ENCODE data around the gene LRRC27. TPM values are rescaled to one million over a fixed set of nuclear protein-coding genes. Genes with fewer than 3 reads are reported as not detected.
A peak's percentile ranks its signal among the peaks of the same experiment; 100 is the strongest.
"Not testable (repeated sequence)": the region's sequence is repeated elsewhere in the genome, so short reads cannot be mapped to it uniquely, and the experiment has no call there.

The LRRC27 gene
- total RNA-seq, 1 donor: 13.4 TPM

GRCh38 chr10:132384618-132385388 lies 52.8 kb downstream of the LRRC27 start:
- no peaks in the 10 kb centered on the region for H4K20me1 ChIP-seq (ENCODE audit: insufficient read depth, low read length)
- TF ChIP-seq, protein P1, sequence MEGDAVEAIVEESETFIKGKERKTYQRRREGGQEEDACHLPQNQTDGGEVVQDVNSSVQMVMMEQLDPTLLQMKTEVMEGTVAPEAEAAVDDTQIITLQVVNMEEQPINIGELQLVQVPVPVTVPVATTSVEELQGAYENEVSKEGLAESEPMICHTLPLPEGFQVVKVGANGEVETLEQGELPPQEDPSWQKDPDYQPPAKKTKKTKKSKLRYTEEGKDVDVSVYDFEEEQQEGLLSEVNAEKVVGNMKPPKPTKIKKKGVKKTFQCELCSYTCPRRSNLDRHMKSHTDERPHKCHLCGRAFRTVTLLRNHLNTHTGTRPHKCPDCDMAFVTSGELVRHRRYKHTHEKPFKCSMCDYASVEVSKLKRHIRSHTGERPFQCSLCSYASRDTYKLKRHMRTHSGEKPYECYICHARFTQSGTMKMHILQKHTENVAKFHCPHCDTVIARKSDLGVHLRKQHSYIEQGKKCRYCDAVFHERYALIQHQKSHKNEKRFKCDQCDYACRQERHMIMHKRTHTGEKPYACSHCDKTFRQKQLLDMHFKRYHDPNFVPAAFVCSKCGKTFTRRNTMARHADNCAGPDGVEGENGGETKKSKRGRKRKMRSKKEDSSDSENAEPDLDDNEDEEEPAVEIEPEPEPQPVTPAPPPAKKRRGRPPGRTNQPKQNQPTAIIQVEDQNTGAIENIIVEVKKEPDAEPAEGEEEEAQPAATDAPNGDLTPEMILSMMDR (IDR thresholded peaks at IDR 0.05; ENCODE audit: extremely low read depth, low read depth, low read length): no peak
- no peaks in the 10 kb centered on the region for H3K36me3 ChIP-seq (ENCODE audit: insufficient read depth, low read length)
- H3K9me3 ChIP-seq (ENCODE audit: low read depth, low read length): no peaks in the 10 kb centered on the region
- H3K4me2 ChIP-seq (ENCODE audit: insufficient read depth, low read length): no peak overlapping the region
- peak; percentile 89 for DNase-seq (ENCODE audit: insufficient read length, low spot score, missing footprints)
- H3K27me3 ChIP-seq (ENCODE audit: insufficient read depth, low read length): no peaks in the 10 kb centered on the region
- no peaks in the 10 kb centered on the region for H3K79me2 ChIP-seq (ENCODE audit: insufficient read depth, low read length)
- H2AFZ ChIP-seq (ENCODE audit: low read length): no peak overlapping the region
- no peak overlapping the region for H3K4me3 ChIP-seq (ENCODE audit: insufficient read depth, low read length)
- no peak overlapping the region for H3K27ac ChIP-seq (ENCODE audit: low read depth, low read length)
- no peaks in the 10 kb centered on the region for H3K4me1 ChIP-seq (ENCODE audit: insufficient read depth, low read length)

GRCh38 chr10:132385389-132385667 lies 53.3 kb downstream of the LRRC27 start:
- Histone ChIP-seq H3K9me3 (ENCODE audit: low read depth, low read length) (no peaks in the 10 kb centered on the region), H3K79me2 (ENCODE audit: insufficient read depth, low read length) (no peaks in the 10 kb centered on the region), H3K4me2 (ENCODE audit: insufficient read depth, low read length) (no peak overlapping the region), H3K27ac (ENCODE audit: low read depth, low read length) (no peak overlapping the region), H3K4me3 (ENCODE audit: insufficient read depth, low read length) (no peak overlapping the region), H3K27me3 (ENCODE audit: insufficient read depth, low read length) (no peaks in the 10 kb centered on the region), H2AFZ (ENCODE audit: low read length) (no peak overlapping the region), H3K4me1 (ENCODE audit: insufficient read depth, low read length) (no peaks in the 10 kb centered on the region), H3K36me3 (ENCODE audit: insufficient read depth, low read length) (no peaks in the 10 kb centered on the region), H4K20me1 (ENCODE audit: insufficient read depth, low read length) (no peaks in the 10 kb centered on the region)
- TF ChIP-seq, protein P1 (IDR thresholded peaks at IDR 0.05; ENCODE audit: extremely low read depth, low read depth, low read length): no peak
- DNase-seq (ENCODE audit: insufficient read length, low spot score, missing footprints): no peak

DNA sequence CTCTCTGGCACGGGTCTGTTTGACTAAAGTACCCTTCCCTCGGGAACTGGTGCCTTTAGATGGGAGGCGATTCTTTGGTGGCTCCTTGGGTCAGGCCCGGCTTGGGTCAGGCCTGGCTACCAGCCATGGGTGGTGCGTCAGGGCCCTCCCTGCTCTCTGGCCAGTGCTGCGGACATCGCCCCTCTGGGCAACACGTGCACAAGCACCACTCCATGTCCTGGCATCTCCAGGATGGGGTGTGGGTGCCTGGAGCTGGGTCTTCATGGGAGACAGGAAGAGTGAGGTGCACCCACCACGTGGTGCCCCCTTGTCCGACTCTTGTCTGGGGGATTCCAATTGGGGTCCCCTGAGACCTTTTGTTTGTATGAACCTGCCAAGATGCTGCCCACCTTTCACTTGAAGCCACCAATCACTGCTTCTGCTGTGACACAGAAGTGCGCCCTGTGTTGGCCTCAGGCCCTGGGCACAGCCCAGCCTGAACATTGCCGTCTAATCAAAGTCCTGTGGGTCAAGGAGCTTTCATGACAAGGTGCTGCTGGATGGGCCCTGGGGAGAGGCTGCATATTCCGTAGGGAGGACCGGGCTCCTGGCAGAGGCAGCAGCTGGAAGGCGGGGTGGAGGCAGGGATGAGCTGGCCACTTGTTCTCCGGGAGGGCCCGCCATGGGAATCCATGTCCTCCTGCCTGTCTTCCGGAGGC lies 53.9 kb downstream of the LRRC27 start:
- Histone ChIP-seq H3K79me2 (ENCODE audit: insufficient read depth, low read length) (no peaks in the 10 kb centered on the region), H2AFZ (ENCODE audit: low read length) (no peak overlapping the region), H4K20me1 (ENCODE audit: insufficient read depth, low read length) (no peaks in the 10 kb centered on the region), H3K4me1 (ENCODE audit: insufficient read depth, low read length) (no peaks in the 10 kb centered on the region), H3K27ac (ENCODE audit: low read depth, low read length) (no peak overlapping the region), H3K4me3 (ENCODE audit: insufficient read depth, low read length) (no peak overlapping the region), H3K4me2 (ENCODE audit: insufficient read depth, low read length) (no peak overlapping the region), H3K36me3 (ENCODE audit: insufficient read depth, low read length) (no peaks in the 10 kb centered on the region), H3K9me3 (ENCODE audit: low read depth, low read length) (no peaks in the 10 kb centered on the region), H3K27me3 (ENCODE audit: insufficient read depth, low read length) (no peaks in the 10 kb centered on the region)
- TF ChIP-seq, protein P1 (IDR thresholded peaks at IDR 0.05; ENCODE audit: extremely low read depth, low read depth, low read length): no peak
- peak; percentile 71 for DNase-seq (ENCODE audit: insufficient read length, low spot score, missing footprints)

DNA sequence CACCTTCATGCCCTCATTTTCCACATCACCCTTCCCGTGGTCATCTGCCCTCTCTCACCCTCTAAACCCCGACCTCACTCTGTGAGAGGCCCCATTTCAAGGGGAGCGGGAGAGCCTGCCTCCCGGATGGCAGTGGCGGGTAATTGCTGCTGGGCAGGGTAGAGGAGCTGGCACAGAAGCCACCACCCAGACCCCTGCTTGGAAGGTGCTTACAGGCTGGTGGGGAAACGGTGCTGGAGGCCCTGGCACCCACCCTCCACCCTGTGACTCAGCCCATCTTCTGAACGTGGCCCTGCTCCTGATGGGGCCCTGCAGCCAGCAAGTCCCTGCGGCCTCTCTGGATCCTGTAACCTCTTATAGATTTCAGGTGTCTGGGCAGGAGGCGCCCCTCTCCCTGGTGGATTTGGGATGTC lies 54.4 kb downstream of the LRRC27 start:
- Histone ChIP-seq H2AFZ (ENCODE audit: low read length) (no peak overlapping the region), H3K36me3 (ENCODE audit: insufficient read depth, low read length) (no peaks in the 10 kb centered on the region), H3K27ac (ENCODE audit: low read depth, low read length) (no peak overlapping the region), H3K9me3 (ENCODE audit: low read depth, low read length) (no peaks in the 10 kb centered on the region), H3K79me2 (ENCODE audit: insufficient read depth, low read length) (no peaks in the 10 kb centered on the region), H3K4me2 (ENCODE audit: insufficient read depth, low read length) (no peak overlapping the region), H4K20me1 (ENCODE audit: insufficient read depth, low read length) (no peaks in the 10 kb centered on the region), H3K4me1 (ENCODE audit: insufficient read depth, low read length) (no peaks in the 10 kb centered on the region), H3K4me3 (ENCODE audit: insufficient read depth, low read length) (no peak overlapping the region), H3K27me3 (ENCODE audit: insufficient read depth, low read length) (no peaks in the 10 kb centered on the region)
- DNase-seq (ENCODE audit: insufficient read length, low spot score, missing footprints): peak; percentile 89
- TF ChIP-seq, protein P1 (IDR thresholded peaks at IDR 0.05; ENCODE audit: extremely low read depth, low read depth, low read length): no peak

- not testable (repeated sequence) for H3K36me3 ChIP-seq (ENCODE audit: insufficient read depth, low read length); H3K4me3 ChIP-seq (ENCODE audit: insufficient read depth, low read length); H3K27ac ChIP-seq (ENCODE audit: low read depth, low read length); H3K4me2 ChIP-seq (ENCODE audit: insufficient read depth, low read length); DNase-seq (ENCODE audit: insufficient read length, low spot score, missing footprints); H3K27me3 ChIP-seq (ENCODE audit: insufficient read depth, low read length); H3K4me1 ChIP-seq (ENCODE audit: insufficient read depth, low read length); H4K20me1 ChIP-seq (ENCODE audit: insufficient read depth, low read length); H3K9me3 ChIP-seq (ENCODE audit: low read depth, low read length); H2AFZ ChIP-seq (ENCODE audit: low read length); H3K79me2 ChIP-seq (ENCODE audit: insufficient read depth, low read length)
Measured at GRCh38 chr10:132386896-132387295, 54.9 kb downstream of the LRRC27 start.

Measured in osteoblast (primary cell).